IPS-NIHi11 (cell line): ENCODE results near the gene CXCR6.
A peak's percentile ranks its signal among the peaks of the same experiment; 100 is the strongest.

ENCODE experiments used
- DNase-seq: peaks from one replicate; pipeline ENCODE4 v3.0.0; 2012; ENCODE audit warnings: mixed read lengths, low spot score

The CXCR6 gene

GRCh38 chr3:45943207-45943846 is at the start of gene CXCR6:
Gene CXCR6, plus strand, starts transcription at chr3:45943464. Its CDS starts 3,018 bp downstream, at chr3:45946482.
- DNase-seq, result no peak

DNA sequence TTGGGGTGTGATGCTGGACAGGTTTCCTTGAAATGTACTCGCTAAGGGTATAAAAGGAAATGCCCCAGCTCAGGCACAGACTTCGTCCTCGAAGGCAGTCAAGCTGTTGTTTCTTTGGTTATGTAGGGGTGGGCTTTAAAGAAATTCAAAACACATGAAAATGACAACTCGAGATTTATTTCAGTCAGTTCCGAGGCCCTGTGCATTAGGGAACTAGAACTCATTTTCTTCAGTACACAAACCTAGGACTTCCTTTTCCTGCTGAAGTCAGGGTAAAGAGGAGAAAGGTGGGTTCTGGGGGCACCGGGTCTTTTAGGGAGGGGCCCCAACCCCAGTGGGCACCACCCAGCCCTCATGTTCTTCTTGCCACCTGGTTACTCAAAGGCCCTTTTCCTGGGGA is 49.2 kb upstream of the CXCR6 start:
- DNase-seq, result no peak

DNA sequence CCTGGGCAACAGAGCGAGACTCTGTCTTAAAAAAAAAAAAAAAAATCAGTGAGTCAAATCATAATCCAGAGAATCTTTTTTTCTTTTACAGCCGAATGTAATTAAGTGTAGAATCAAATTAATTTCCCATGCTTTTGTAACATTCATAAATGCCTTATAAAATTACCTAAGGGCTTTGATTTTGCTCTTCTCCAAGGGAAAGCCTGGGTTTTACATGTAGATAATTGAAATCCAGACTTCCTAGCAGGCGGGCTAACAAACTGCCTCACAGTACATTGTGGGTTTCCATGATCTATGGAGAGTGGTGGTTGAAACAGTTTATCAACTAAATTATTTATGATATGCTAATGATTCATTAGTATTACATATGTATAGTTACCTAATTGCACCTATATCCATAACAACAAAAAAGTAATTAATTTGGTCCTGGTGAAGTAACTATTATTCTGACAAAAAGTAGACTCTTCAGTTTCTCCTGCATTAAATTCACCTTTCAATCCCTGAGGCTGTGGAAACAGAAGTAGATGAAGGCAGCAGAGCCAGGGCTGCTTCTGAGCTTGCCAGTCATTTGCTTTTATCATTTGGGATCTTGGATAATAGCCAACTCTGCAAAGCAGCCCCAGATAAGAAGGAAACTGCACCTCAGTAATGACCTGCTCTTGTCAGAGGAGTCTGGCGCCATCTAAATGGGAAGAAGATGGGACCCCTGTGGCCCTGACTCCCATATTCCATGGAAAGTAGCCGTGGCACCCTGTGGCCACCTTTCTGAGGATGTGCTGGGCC is 47.4 kb upstream of the CXCR6 start:
- DNase-seq, result no peak

DNA sequence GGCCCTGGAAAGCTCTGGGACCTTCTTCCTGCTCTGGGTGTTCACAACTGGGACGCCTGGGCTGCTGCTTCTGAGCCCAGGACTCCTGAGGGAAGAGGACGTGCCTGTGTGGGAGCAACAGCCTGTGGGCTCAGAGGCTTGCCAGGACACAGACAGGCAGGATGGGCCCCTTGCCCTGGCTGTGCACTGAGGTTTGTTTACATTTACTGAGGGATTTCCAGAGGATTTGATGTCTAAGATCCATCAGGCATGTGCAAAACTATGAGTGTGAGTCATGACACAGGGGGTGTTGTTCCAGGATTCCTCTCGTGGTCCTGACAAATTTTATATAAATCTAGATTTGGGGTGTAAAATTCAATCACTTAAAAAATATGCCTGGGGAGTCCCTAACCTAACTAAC is 46.3 kb upstream of the CXCR6 start:
- DNase-seq, result no peak

- DNase-seq, result no peak
Observed at GRCh38 chr3:45904931-45905330, 38.3 kb upstream of the CXCR6 start.

DNA sequence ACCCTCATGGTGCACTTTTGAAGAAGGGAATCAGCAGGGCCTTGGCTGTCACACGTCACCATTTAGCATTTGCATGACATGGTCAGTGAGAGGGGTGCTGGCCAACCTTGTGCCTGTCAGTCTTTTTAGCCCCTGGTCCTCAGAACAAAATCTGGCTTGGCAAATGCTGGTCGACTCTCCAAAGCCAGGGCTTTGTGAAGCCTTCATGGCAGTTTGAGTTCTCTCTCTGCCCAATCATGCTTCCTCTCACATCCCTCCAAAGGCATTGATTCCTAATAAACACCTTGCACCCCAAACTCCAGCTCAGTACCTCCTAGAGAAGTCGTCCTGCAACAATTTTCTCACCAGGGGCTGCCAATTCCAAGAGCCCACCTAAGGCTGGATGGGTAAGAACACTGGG is 37.5 kb upstream of the CXCR6 start:
- no peak for DNase-seq

- DNase-seq, result peak; percentile 71
Observed at GRCh38 chr3:45906681-45907407, 36.4 kb upstream of the CXCR6 start.

- DNase-seq, result no peak
Observed at GRCh38 chr3:45907769-45908705, 35.2 kb upstream of the CXCR6 start.

DNA sequence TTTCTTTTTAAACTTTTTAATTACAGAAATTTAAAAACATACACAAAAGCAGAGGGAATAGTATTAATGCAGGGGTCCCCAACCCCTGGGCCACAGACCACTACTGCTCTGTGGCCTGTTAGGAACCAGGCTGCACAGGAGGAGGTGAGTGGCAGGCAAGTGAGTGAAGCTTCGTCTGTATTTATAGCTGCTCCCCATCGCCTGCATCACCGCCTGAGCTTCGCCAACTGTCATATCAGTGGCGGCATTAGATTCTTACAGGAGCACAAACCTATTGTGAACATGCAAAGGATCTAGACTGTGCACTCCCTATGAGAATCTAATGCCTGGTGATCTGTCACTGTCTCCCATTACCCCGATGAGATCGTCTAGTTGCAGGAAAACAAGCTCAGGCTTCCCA is 34.5 kb upstream of the CXCR6 start:
- DNase-seq, result no peak

DNA sequence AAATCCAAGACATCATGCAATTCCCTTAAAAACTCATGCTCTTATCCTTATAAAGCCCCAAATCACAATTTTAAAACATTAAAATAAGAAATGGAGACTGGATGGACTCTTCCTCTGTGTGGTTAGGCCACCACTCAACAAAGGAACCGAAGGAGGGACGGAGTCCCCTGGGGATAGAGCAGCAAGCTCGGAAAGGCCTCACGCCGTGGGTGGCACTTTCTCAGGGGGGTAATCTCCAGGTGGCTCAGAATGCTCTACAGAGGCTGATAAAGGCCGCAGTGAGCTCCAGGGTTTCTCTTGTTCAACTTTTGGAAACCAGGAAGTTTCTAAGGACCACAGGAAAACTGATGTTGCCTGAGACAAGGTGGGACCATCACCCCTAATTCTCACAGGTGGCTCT is 33.7 kb upstream of the CXCR6 start:
- DNase-seq, result no peak

GRCh38 chr3:45910892-45911291 is 32.4 kb upstream of the CXCR6 start:
- no peak for DNase-seq

DNA sequence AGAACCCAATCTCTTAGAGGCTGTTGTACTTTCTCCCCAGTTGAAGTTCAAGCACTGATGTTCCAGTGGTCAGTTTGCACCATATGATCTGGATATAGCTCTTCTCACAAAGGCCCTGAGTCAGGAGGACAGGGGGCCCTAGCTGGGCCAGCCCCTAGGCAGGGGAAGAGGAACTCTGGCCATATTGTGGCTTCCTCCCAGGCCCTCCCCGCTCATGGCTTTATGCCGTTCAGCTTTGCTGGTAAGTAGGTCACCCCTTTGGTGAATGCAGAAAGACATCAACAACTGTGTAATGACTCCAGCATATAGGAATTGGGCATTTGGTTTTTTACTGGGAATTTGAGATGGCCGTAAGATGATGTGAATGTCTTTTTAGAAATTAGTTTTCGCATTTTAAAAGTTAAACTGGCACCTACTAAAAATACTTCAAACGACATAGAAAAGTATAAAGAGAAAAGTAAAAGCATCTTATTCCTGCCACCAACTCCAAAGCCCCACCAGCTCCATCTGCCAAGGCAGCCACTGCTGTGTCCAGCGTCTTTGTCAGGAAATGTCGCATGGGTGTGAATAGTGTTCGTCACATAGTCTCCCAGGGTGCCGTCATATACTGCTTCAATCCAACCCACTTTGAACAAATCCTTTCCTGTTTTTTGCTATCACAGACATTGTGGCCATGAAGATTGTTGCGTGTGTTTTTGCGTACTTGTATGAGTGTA is 31.6 kb upstream of the CXCR6 start:
- no peak for DNase-seq

DNA sequence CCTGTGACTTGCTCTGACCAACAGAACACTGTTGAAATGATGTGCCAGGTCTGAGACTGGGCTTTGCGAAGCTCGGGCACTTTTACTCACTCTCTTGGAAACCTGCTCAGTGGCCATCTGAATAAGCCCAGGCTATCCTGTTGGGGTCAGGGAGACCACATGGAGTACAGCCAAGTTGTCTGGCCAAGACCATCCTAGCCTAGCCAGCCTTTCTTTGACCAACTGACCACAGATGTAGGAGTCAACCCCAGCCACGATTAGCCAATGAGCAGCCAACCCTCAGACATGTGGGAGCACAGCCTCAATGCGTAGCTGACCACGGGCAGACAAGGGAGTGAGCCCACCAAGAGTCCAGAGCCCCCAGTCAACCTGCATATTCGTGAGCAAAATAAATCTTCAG is 30.8 kb upstream of the CXCR6 start:
- no peak for DNase-seq

DNA sequence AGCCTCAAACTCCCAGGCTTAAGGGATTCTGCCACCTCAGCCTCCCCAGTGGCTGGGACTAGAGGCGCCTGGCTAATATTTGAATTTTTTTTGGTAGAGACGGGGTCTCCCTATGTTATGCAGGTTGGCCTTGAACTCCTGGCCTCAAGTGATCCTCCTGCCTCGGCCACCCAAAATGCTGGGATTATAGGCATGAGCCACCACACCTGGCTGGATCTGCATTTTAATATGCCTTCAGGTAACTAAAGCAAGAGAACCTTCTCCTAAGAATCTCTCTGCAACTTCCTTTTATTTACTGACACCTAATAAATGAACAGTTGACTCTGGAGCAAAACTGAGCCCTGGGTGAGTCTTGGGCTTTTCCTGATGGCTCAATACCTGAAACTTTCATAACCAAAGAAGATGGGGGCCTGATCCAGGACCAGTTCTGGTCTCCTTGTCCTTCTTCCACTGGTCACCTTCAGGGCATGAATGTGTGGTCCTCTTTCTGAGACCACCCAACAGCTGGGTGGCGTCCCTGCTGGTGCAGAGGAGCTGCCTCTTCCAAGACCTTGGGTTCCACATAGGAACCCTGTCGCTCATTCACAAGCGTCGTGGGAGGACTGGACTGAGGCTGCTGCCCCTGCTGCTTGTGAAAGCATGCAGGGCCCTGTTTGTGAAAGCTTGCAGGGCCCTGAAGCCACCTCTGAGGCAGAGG is 28.8 kb upstream of the CXCR6 start:
- DNase-seq, result no peak

DNA sequence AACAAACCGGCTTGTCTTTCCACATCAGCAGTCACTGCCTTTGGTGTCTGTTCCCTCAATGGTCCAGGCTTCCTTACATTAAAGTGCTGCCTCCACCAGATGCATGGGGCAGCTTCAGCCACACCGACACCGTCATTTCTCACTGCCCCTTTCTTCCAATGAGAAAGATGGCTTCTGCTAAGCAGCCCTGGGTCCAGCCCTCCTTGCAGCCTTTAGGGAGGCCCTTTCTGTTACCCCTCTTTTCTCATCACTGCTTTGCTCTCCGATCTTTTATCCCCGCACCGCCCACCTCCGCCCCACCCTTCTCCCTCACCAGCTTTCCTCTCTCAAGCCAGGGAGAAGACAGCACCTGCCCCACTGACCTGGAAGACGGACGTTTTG is 28.2 kb upstream of the CXCR6 start:
- no peak for DNase-seq

DNA sequence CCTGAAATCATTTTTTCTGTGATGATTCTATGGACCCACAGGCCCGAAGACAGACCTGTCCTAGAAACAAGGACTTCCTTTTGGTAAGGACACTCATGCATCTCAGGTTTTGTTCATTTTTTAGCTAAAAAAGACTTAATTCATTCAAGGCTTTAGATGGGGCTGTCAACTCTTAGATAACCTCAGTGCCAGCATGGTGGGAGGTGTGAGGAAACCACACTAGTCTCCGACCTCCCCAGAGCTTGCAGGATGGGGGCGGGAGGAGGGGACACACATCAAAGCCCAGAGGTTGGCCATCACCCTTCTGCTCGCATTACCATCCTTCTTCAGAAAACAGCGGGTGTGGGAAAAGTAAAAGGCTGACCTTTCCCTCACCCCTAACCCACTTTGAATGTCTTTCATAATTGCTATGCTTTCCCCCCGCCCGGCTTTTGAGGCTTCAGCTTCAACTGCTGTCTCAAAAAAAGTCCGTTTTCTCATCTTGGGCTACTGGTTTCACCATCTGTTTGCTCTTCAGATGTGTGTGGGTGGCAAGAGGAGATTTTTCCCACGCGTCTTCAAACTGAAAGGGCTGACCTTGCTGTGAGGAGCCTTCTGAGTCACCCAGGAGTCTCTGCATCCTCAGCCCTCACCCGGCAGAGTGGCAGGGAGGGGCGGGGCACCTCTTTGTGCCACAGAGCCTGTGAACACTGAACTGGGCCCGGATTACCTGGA is 27.6 kb upstream of the CXCR6 start:
- peak; percentile 49 for DNase-seq

GRCh38 chr3:45917146-45917898 is 25.9 kb upstream of the CXCR6 start:
- DNase-seq, result no peak

- no peak for DNase-seq
Observed at GRCh38 chr3:45921158-45922038, 21.9 kb upstream of the CXCR6 start.

DNA sequence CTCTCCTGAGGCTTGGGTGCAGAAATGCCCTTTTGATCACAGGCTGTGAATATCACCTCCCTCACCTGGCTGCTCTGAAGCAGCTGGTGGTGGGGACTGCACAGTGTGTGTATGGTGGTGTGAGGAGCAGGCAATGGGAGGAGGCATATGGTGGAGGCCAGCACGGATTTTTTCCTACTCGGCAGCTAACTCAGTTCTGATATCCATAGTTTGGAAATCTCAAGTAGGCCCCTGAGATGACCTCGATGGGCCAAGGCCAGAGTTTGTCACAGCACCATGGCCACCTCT is 21.3 kb upstream of the CXCR6 start:
- no peak for DNase-seq
